H1 (cell line): Measurements from ENCODE around the gene ADGRL3. TPM values are rescaled to one million over a fixed set of nuclear protein-coding genes. Genes with fewer than 3 reads are reported as not detected.
"Not testable (repeated sequence)": the region's sequence is repeated elsewhere in the genome, so short reads cannot be mapped to it uniquely, and the experiment has no call there.

Experiments
- CTCF ChIA-PET: fragments of 300-600 bp; sonication (Branson Sonifier 250); formaldehyde crosslinking; loops from one replicate; lab custom pipeline; 2021; ENCODE audit not compliant: partially characterized antibody; lab: Charles Lee
- POLR2A ChIA-PET: fragments of 300-600 bp; sonication (Branson Sonifier 250); formaldehyde crosslinking; loops from one replicate; lab custom pipeline; 2021; ENCODE audit warnings: inconsistent platforms; ENCODE audit not compliant: partially characterized antibody; lab: Charles Lee
- DNase-seq, 2 experiments: peaks; one replicate each; pipeline versions ENCODE4 v3.0.0 to v3.0.0-alpha.2; 2010 to 2022; ENCODE audit warnings: low spot score in 2 of 2, low read depth in 1 of 2, mixed read lengths in 1 of 2
- FAIRE-seq: peaks from 2 replicates; lab custom pipeline; 2011; peaks lifted over from hg19 to GRCh38; lab: Jason Lieb, UNC
- H2AFZ ChIP-seq: 2 replicates; pipeline ENCODE4 v1.8.1; 2012; ENCODE audit warnings: low read length, inconsistent platforms
- H2AK5ac ChIP-seq: 2 replicates; pipeline ENCODE4 v1.6.1; 2013; ENCODE audit warnings: low read depth, low read length
- H2BK120ac ChIP-seq: replicated peaks from 2 replicates; pipeline ENCODE3; 2013; ENCODE audit warnings: low read depth, low read length, inconsistent platforms
- H2BK12ac ChIP-seq: 2 replicates; pipeline ENCODE4 v1.6.1; 2013; ENCODE audit warnings: low read depth, low read length
- H2BK15ac ChIP-seq: 2 replicates; pipeline ENCODE4 v1.6.1; 2013; ENCODE audit warnings: low read length
- H2BK20ac ChIP-seq: 2 replicates; pipeline ENCODE4 v1.6.1; 2013; ENCODE audit warnings: low read length
- H2BK5ac ChIP-seq: 2 replicates; pipeline ENCODE4 v1.6.1; 2013; ENCODE audit warnings: low read depth, low read length
- H3K14ac ChIP-seq: 2 replicates; pipeline ENCODE4 v1.6.1; 2013; ENCODE audit warnings: inconsistent platforms; ENCODE audit not compliant: insufficient read length
- H3K18ac ChIP-seq: 2 replicates; pipeline ENCODE4 v1.6.1; 2013; ENCODE audit warnings: low read length; ENCODE audit errors: extremely low read depth
- H3K23ac ChIP-seq: 2 replicates; pipeline ENCODE4 v1.6.1; 2013; ENCODE audit warnings: inconsistent platforms; ENCODE audit not compliant: insufficient read length
- H3K23me2 ChIP-seq: 2 replicates; pipeline ENCODE4 v1.6.1; 2013; ENCODE audit warnings: low read depth, low read length
- H3K27ac ChIP-seq: 2 replicates; pipeline ENCODE4 v1.6.1; 2011; ENCODE audit warnings: low read depth, low read length, inconsistent platforms
- H3K27me3 ChIP-seq, 4 experiments: replicated peaks in 1 of 4; 1 replicate in 1 of 4; 2 replicates in 3 of 4; pipeline versions ENCODE4 v1.6.1 to v1.8.1; 2011 to 2013; ENCODE audit warnings: low read length in 3 of 4, mild to moderate bottlenecking in 3 of 4, inconsistent platforms in 2 of 4, mixed read lengths in 2 of 4, moderate library complexity in 1 of 4; ENCODE audit not compliant: control insufficient read depth in 3 of 4, insufficient read depth in 3 of 4; ENCODE audit errors: extremely low read depth in 1 of 4
- H3K36me3 ChIP-seq, 4 experiments: 2 replicates each; pipeline versions ENCODE4 v1.6.1 to v1.8.1; 2011 to 2013; ENCODE audit warnings: mild to moderate bottlenecking in 4 of 4, low read length in 3 of 4, moderate library complexity in 2 of 4, control low read depth in 1 of 4, inconsistent platforms in 1 of 4; ENCODE audit not compliant: insufficient read depth in 4 of 4, control insufficient read depth in 2 of 4
- H3K4ac ChIP-seq: replicated peaks from 2 replicates; pipeline ENCODE3; 2013; ENCODE audit warnings: low read length, low read depth, mixed read lengths, inconsistent platforms; ENCODE audit not compliant: insufficient read length
- H3K4me1 ChIP-seq, 4 experiments: replicated peaks in 1 of 4; 1 replicate in 1 of 4; 2 replicates in 3 of 4; pipeline versions ENCODE4 v1.6.1 to v1.8.1; 2011 to 2013; ENCODE audit warnings: low read length in 3 of 4, inconsistent platforms in 2 of 4, mixed read lengths in 1 of 4; ENCODE audit not compliant: insufficient read depth in 4 of 4, control insufficient read depth in 3 of 4
- H3K4me2 ChIP-seq, 2 experiments: 2 replicates each; pipeline versions ENCODE4 v1.6.1 to v1.8.1; 2011 to 2013; ENCODE audit warnings: low read depth in 2 of 2, low read length in 2 of 2, control low read depth in 1 of 2, inconsistent platforms in 1 of 2, mild to moderate bottlenecking in 1 of 2; ENCODE audit not compliant: insufficient read depth in 1 of 2
- H3K4me3 ChIP-seq, 4 experiments: fragments of 200-600, 300-600 bp in 1 of 4; sonication (generic), shearing (Covaris generic), sonication (Bioruptor Twin) in 1 of 4; 2 replicates each; pipeline versions ENCODE4 v1.5.1 to v1.8.1; 2011 to 2016; ENCODE audit warnings: low read length in 4 of 4, low read depth in 3 of 4, control low read depth in 2 of 4, inconsistent platforms in 2 of 4, mild to moderate bottlenecking in 2 of 4, mixed read lengths in 1 of 4, moderate library complexity in 1 of 4; ENCODE audit not compliant: insufficient read depth in 2 of 4; ENCODE audit errors: extremely low read depth in 1 of 4
- H3K56ac ChIP-seq: replicated peaks from 2 replicates; pipeline ENCODE3; 2013; ENCODE audit warnings: low read depth, mild to moderate bottlenecking, mixed read lengths, low read length, inconsistent platforms; ENCODE audit not compliant: insufficient read length
- H3K79me1 ChIP-seq: 2 replicates; pipeline ENCODE4 v1.6.1; 2013; ENCODE audit warnings: low read depth, low read length, control low read depth
- H3K79me2 ChIP-seq, 2 experiments: 2 replicates each; pipeline versions ENCODE4 v1.6.1 to v1.8.1; 2012 to 2013; ENCODE audit warnings: low read length in 2 of 2, mild to moderate bottlenecking in 2 of 2, inconsistent platforms in 1 of 2; ENCODE audit not compliant: insufficient read depth in 2 of 2, control insufficient read depth in 1 of 2
- H3K9ac ChIP-seq, 4 experiments: replicated peaks in 1 of 4; 1 replicate in 1 of 4; 2 replicates in 3 of 4; pipeline versions ENCODE4 v1.6.1 to v1.8.1; 2011 to 2013; ENCODE audit warnings: low read depth in 3 of 4, low read length in 3 of 4, control low read depth in 2 of 4, mild to moderate bottlenecking in 2 of 4, moderate library complexity in 2 of 4, inconsistent platforms in 1 of 4; ENCODE audit errors: extremely low read depth in 1 of 4
- H3K9me3 ChIP-seq, 2 experiments: 2 replicates each; pipeline versions ENCODE4 v1.6.1 to v1.8.1; 2012 to 2013; ENCODE audit warnings: mild to moderate bottlenecking in 2 of 2, moderate library complexity in 2 of 2, control low read depth in 1 of 2, inconsistent platforms in 1 of 2, low read depth in 1 of 2, low read length in 1 of 2, mixed read lengths in 1 of 2; ENCODE audit not compliant: insufficient read depth in 2 of 2
- H4K20me1 ChIP-seq, 2 experiments: replicated peaks in 1 of 2; 2 replicates each; pipeline versions ENCODE3 to v1.8.1; 2011 to 2013; ENCODE audit warnings: inconsistent platforms in 2 of 2, low read length in 2 of 2, mild to moderate bottlenecking in 1 of 2; ENCODE audit not compliant: insufficient read depth in 2 of 2, control insufficient read depth in 1 of 2
- H4K5ac ChIP-seq: 2 replicates; pipeline ENCODE4 v1.6.1; 2013; ENCODE audit warnings: low read length, low read depth, mixed read lengths, inconsistent platforms; ENCODE audit not compliant: insufficient read length
- H4K8ac ChIP-seq: 2 replicates; pipeline ENCODE4 v1.8.0; 2013; ENCODE audit warnings: mild to moderate bottlenecking, moderate library complexity, low read length, inconsistent platforms; ENCODE audit not compliant: insufficient read depth; ENCODE audit errors: extremely low read depth
- H4K91ac ChIP-seq: replicated peaks from 2 replicates; pipeline ENCODE3; 2013; ENCODE audit warnings: low read length, mixed read lengths, inconsistent platforms; ENCODE audit not compliant: insufficient read length
- GTF2F1 ChIP-seq: IDR thresholded peaks from 2 replicates; pipeline ENCODE4 v1.6.1; 2012; ENCODE audit warnings: low read depth, low read length, improper control_type of control experiment, borderline replicate concordance
- WGBS, 2 experiments: shearing (Covaris generic) in 1 of 2; methylation state at CpG; one replicate each; pipeline versions ENCODE4 v1.1.6 to v1.1.7; 2013 to 2015; ENCODE audit warnings: low lambda C conversion rate in 2 of 2, mixed read lengths in 2 of 2, inconsistent platforms in 1 of 2, low coverage in 1 of 2, missing lambda C conversion rate in 1 of 2; ENCODE audit not compliant: insufficient replicate concordance in 2 of 2, insufficient coverage in 1 of 2, insufficient read length in 1 of 2; ENCODE audit errors: extremely low coverage in 1 of 2, missing lambda C conversion rate in 1 of 2; 5-methylcytosine and 5-hydroxymethylcytosine counted together
- polyA plus RNA-seq, 7 experiments: library from polyadenylated mRNA; depleted of rRNA in 3 of 7; stranded (reverse) in 5 of 7; unstranded in 2 of 7; fragments of >200 nt in 5 of 7; fragments of 200-250 nt in 2 of 7; gene quantifications; 1 replicate in 5 of 7; 2 replicates in 1 of 7; 4 replicates in 1 of 7; pipeline versions ENCODE4 v1.2.1 to v1.2.3, GENCODE V29; 2011 to 2013; ENCODE audit warnings: missing spikeins in 2 of 7, mixed read lengths in 2 of 7
- total RNA-seq: library from RNA; stranded (reverse); fragmentation: NEBNext Ultra II Directional; extraction: Animal tissue kit (Norgen Biotek cat#: 25700); gene quantifications from 2 replicates; pipeline ENCODE4 v1.2.1, GENCODE V29; 2021

Gene ADGRL3
- total and polyA plus RNA-seq, 2 of the 8 experiments (the other 6 are each of a cell fraction or from before 2014, with no cell fraction given) = 6.6 to 13.0 TPM

GRCh38 chr4:61758596-61758995 lies 558.5 kb downstream of the ADGRL3 start:
- DNase-seq, H2BK5ac ChIP-seq, CTCF ChIA-PET, H3K4ac ChIP-seq, H3K14ac ChIP-seq, H2BK12ac ChIP-seq, H3K18ac ChIP-seq, H3K4me3 ChIP-seq, H4K5ac ChIP-seq, H2BK20ac ChIP-seq, H3K4me2 ChIP-seq, H3K9ac ChIP-seq, H3K23me2 ChIP-seq, H4K91ac ChIP-seq, H3K4me1 ChIP-seq, H3K79me1 ChIP-seq, H4K20me1 ChIP-seq, H3K56ac ChIP-seq, H2AFZ ChIP-seq, H2AK5ac ChIP-seq, H4K8ac ChIP-seq, H2BK120ac ChIP-seq, H2BK15ac ChIP-seq, H3K27ac ChIP-seq, FAIRE-seq, H3K27me3 ChIP-seq, H3K23ac ChIP-seq: not testable (repeated sequence)
- Histone ChIP-seq H3K79me2 (0 out of 4 replicates have a peak, but pooled peaks cover 0 to 11% of the 10 kb centered on the region in 2 experiments), H3K36me3 (peaks cover 25 to 54% (median 39%) of the 10 kb centered on the region in 4 experiments), H3K9me3 (peaks cover 63 to 65% of the 10 kb centered on the region in 2 experiments)
- POLR2A ChIA-PET = interaction anchor here (2.0 to 5.0 kb wide), 3 partner anchors 13 to 312 kb away, joined by 5 to 37 read pairs (median 6); no protein-coding TSS in a partner anchor
- WGBS, 2 experiments = 95% methylated on average over 1 of the region's 1 CpG; no CpG with 5 or more reads in 1 of the 2 experiments
- 0 out of 2 replicates have a peak, but pooled peaks have one; percentile 35 for TF ChIP-seq GTF2F1
